B cell (primary cell): Measurements from ENCODE around the gene CYTH2. TPM values are rescaled to one million over a fixed set of nuclear protein-coding genes. Genes with fewer than 3 reads are reported as not detected.

ENCODE experiments used
- ATAC-seq: fragments of 200-7000 bp; cut with Tn5 transposase; one replicate; pipeline ENCODE4 v1.10.0; 2021; ENCODE audit warnings: low read depth, mild to moderate bottlenecking, moderate number of reproducible peaks, moderate library complexity
- CTCF ChIA-PET: fragments of 350-600 bp; sonication (Branson Sonifier 250); formaldehyde crosslinking; loops from one replicate; lab custom pipeline; 2021; ENCODE audit warnings: antibody characterized with exemption, inconsistent platforms; lab: Charles Lee
- POLR2A ChIA-PET: fragments of 350-600 bp; sonication (Branson Sonifier 250); formaldehyde crosslinking; loops from one replicate; lab custom pipeline; 2021; ENCODE audit warnings: antibody characterized with exemption; lab: Charles Lee
- DNase-seq: peaks from one replicate; pipeline ENCODE4 v3.0.0; 2013
- H2AFZ ChIP-seq: 2 replicates; pipeline ENCODE4 v1.6.1; 2012; ENCODE audit warnings: mild to moderate bottlenecking, low read depth, low read length; ENCODE audit not compliant: insufficient read depth, poor library complexity, severe bottlenecking
- H3K27ac ChIP-seq, 2 donors: 1 replicate in 1 of 2; 2 replicates in 1 of 2; pipeline ENCODE4 v1.5.1; 2012 to 2013; ENCODE audit warnings: low read length in 2 of 2, mild to moderate bottlenecking in 2 of 2, moderate library complexity in 1 of 2
- H3K27me3 ChIP-seq, 4 experiments: fragments of 200-600 bp in 1 of 4; sonication (generic) in 1 of 4; replicated peaks in 1 of 4; 1 replicate in 2 of 4; 2 replicates in 2 of 4; pipeline versions ENCODE4 v1.6.1 to v1.7.0; 2013 to 2016; ENCODE audit warnings: low read length in 3 of 4, mild to moderate bottlenecking in 2 of 4, mixed read lengths in 1 of 4, moderate library complexity in 1 of 4; ENCODE audit not compliant: insufficient read depth in 4 of 4, control insufficient read depth in 3 of 4; ENCODE audit errors: control extremely low read depth in 1 of 4
- H3K36me3 ChIP-seq, 2 experiments: replicated peaks in 1 of 2; 1 replicate in 1 of 2; 2 replicates in 1 of 2; pipeline versions ENCODE4 v1.6.1 to v1.7.1; 2013; ENCODE audit warnings: low read length in 1 of 2; ENCODE audit not compliant: insufficient read depth in 2 of 2, control insufficient read depth in 1 of 2; ENCODE audit errors: control extremely low read depth in 1 of 2, extremely low read depth in 1 of 2
- H3K4me1 ChIP-seq, 2 donors: fragments of 200-600 bp in 1 of 2; sonication (generic) in 1 of 2; 1 replicate in 1 of 2; 2 replicates in 1 of 2; pipeline versions ENCODE4 v1.5.1 to v1.6.1; 2013 to 2017; ENCODE audit warnings: low read length in 2 of 2; ENCODE audit not compliant: control insufficient read depth in 2 of 2, insufficient read depth in 2 of 2
- H3K4me2 ChIP-seq: replicated peaks from 2 replicates; pipeline ENCODE3; 2012; ENCODE audit warnings: mild to moderate bottlenecking, low read depth, low read length; ENCODE audit not compliant: poor library complexity, severe bottlenecking
- H3K4me3 ChIP-seq, 5 experiments: fragments of 200-600 bp in 1 of 5; sonication (generic) in 1 of 5; 1 replicate in 3 of 5; 2 replicates in 2 of 5; pipeline versions ENCODE4 v1.5.1 to v1.7.0; 2011 to 2016; ENCODE audit warnings: low read length in 4 of 5, mild to moderate bottlenecking in 4 of 5, low read depth in 2 of 5, control low read depth in 1 of 5, moderate library complexity in 1 of 5; ENCODE audit not compliant: insufficient read depth in 1 of 5; ENCODE audit errors: control extremely low read depth in 1 of 5, extremely low read depth in 1 of 5
- H3K79me2 ChIP-seq: fragments of 200-600 bp; sonication (generic); one replicate; pipeline ENCODE4 v1.6.0; 2016; ENCODE audit warnings: low read length; ENCODE audit not compliant: control insufficient read depth, insufficient read depth
- H3K9ac ChIP-seq: fragments of 200-600 bp; sonication (generic); 2 replicates; pipeline ENCODE4 v1.6.1; 2017; ENCODE audit warnings: mild to moderate bottlenecking, low read length, moderate library complexity
- H3K9me3 ChIP-seq, 3 donors: one replicate each; pipeline versions ENCODE4 v1.6.1 to v1.7.1; 2013; ENCODE audit warnings: low read length in 2 of 3; ENCODE audit not compliant: control insufficient read depth in 2 of 3, insufficient read depth in 1 of 3; ENCODE audit errors: control extremely low read depth in 1 of 3
- H4K20me1 ChIP-seq: 2 replicates; pipeline ENCODE4 v1.6.0; 2012; ENCODE audit warnings: mild to moderate bottlenecking, low read length; ENCODE audit not compliant: insufficient read depth, control insufficient read depth, poor library complexity, severe bottlenecking
- H3K27ac Mint-ChIP-seq: one replicate; pipeline ENCODE4 v1.8.0; 2021; ENCODE audit warnings: mixed read lengths
- H3K27me3 Mint-ChIP-seq: one replicate; pipeline ENCODE4 v1.8.0; 2021; ENCODE audit warnings: mixed read lengths
- H3K4me1 Mint-ChIP-seq: one replicate; pipeline ENCODE4 v1.8.0; 2021; ENCODE audit warnings: mixed read lengths
- H3K4me3 Mint-ChIP-seq: one replicate; pipeline ENCODE4 v1.8.0; 2021; ENCODE audit warnings: mixed read lengths
- H3K9me3 Mint-ChIP-seq: one replicate; pipeline ENCODE4 v1.8.0; 2022; ENCODE audit warnings: mixed read lengths; ENCODE audit not compliant: insufficient read depth
- EZH2 ChIP-seq: IDR thresholded peaks from 2 replicates; pipeline ENCODE4 v1.6.1; 2012; ENCODE audit warnings: borderline replicate concordance, low read depth, mild to moderate bottlenecking, moderate library complexity, low read length; ENCODE audit not compliant: insufficient read depth, poor library complexity, severe bottlenecking
- WGBS: methylation state at CpG from one replicate; pipeline ENCODE4 v1.1.5; 2013; ENCODE audit warnings: missing lambda C conversion rate; ENCODE audit not compliant: insufficient coverage; 5-methylcytosine and 5-hydroxymethylcytosine counted together
- intact Hi-C: fragments of 100-400 bp; cut with micrococcal nuclease; formaldehyde crosslinking; loops from one replicate; pipeline ENCODE4 v1.10.0; 2022
- polyA plus RNA-seq: library from polyadenylated mRNA; depleted of rRNA; stranded (reverse); fragments of >200 nt; gene quantifications from 2 replicates; pipeline ENCODE4 v1.2.3, GENCODE V29; 2012
- total RNA-seq, 2 donors: library from RNA; stranded (reverse); fragments of 120-200 nt in 1 of 2; gene quantifications; 1 replicate in 1 of 2; 2 replicates in 1 of 2; pipeline versions ENCODE4 v1.2.3 to v1.2.4, GENCODE V29; 2013 to 2022
- TF ChIP-seq, protein P1 (sequence below): fragments of 200-600 bp; IDR thresholded peaks from one replicate; pipeline ENCODE4 v1.8.0; 2022; ENCODE audit warnings: antibody characterized with exemption, mild to moderate bottlenecking

Gene CYTH2
- total and polyA plus RNA-seq, 2 donors (not counting 1 experiment from before 2014, with no cell fraction given), result 40.7 to 56.0 TPM

DNA sequence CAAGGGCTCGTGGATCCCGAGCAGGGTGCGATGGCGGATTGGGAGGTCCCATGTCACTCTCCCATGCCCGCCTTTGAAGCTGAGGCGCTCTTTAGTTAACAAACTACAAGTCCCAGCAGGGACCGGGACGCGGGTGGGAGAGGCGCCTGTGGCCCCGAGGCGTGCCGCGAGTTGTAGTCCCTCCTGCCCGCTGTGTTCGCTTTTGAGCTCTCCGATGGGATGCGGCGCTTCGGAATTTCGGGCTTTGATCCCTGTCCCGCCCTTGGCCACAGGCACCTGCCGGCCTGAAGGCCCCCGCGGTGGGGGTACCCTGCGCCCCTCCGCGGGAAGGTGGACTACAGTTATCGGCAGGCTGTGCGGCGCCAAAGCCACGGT is 11.0 kb downstream of the CYTH2 start:
- Histone ChIP-seq H3K4me1 (peaks cover 4 to 13% of the 10 kb centered on the region in 2 donors), H3K4me3 (peak overlapping the region; percentile 43 to 74 (median 60)), H2AFZ (peak overlapping the region; percentile 89), H3K9ac (peak overlapping the region; percentile 71), H3K79me2 (no peaks in the 10 kb centered on the region), H3K9me3 (peaks cover 0 to 4% (median 0%) of the 10 kb centered on the region in 3 donors), H3K36me3 (peaks cover 0 to 8% of the 10 kb centered on the region in 2 experiments), H3K27me3 (no peaks in the 10 kb centered on the region), H3K4me2 (peak overlapping the region; percentile 96), H3K27ac (peak overlapping the region in 1 of 2 donors; percentile 56), H4K20me1 (no peaks in the 10 kb centered on the region)
- H3K27me3 Mint-ChIP-seq, result no peaks in the 10 kb centered on the region
- POLR2A ChIA-PET, result no interaction called here
- H3K9me3 Mint-ChIP-seq, result no peaks in the 10 kb centered on the region
- CTCF ChIA-PET, result interaction anchor here (3.3 kb wide), 1 partner anchor 10 kb away, joined by 23 read pairs; no protein-coding TSS in a partner anchor
- H3K27ac Mint-ChIP-seq, result peak overlapping the region; percentile 37
- 26% methylated on average over 32 of the region's 32 CpGs for WGBS
- intact Hi-C loops, result no loop called here
- H3K4me3 Mint-ChIP-seq, result peak overlapping the region; percentile 84
- DNase-seq, result peak; percentile 52
- TF ChIP-seq, protein P1, sequence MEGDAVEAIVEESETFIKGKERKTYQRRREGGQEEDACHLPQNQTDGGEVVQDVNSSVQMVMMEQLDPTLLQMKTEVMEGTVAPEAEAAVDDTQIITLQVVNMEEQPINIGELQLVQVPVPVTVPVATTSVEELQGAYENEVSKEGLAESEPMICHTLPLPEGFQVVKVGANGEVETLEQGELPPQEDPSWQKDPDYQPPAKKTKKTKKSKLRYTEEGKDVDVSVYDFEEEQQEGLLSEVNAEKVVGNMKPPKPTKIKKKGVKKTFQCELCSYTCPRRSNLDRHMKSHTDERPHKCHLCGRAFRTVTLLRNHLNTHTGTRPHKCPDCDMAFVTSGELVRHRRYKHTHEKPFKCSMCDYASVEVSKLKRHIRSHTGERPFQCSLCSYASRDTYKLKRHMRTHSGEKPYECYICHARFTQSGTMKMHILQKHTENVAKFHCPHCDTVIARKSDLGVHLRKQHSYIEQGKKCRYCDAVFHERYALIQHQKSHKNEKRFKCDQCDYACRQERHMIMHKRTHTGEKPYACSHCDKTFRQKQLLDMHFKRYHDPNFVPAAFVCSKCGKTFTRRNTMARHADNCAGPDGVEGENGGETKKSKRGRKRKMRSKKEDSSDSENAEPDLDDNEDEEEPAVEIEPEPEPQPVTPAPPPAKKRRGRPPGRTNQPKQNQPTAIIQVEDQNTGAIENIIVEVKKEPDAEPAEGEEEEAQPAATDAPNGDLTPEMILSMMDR, result no peak
- TF ChIP-seq EZH2, result no peak
- peaks cover 16% of the 10 kb centered on the region for H3K4me1 Mint-ChIP-seq
- ATAC-seq, result peak; percentile 44
